ENCODE data around the gene EEF1AKMT3.

The EEF1AKMT3 gene

GRCh38 chr12:57735198-57735855 lies 37.1 kb upstream of the EEF1AKMT3 start:
- DNase-seq (ENCODE audit: low read depth) = no peak

GRCh38 chr12:57735952-57736740 lies 36.3 kb upstream of the EEF1AKMT3 start:
- no peak for DNase-seq (ENCODE audit: low read depth)

DNA sequence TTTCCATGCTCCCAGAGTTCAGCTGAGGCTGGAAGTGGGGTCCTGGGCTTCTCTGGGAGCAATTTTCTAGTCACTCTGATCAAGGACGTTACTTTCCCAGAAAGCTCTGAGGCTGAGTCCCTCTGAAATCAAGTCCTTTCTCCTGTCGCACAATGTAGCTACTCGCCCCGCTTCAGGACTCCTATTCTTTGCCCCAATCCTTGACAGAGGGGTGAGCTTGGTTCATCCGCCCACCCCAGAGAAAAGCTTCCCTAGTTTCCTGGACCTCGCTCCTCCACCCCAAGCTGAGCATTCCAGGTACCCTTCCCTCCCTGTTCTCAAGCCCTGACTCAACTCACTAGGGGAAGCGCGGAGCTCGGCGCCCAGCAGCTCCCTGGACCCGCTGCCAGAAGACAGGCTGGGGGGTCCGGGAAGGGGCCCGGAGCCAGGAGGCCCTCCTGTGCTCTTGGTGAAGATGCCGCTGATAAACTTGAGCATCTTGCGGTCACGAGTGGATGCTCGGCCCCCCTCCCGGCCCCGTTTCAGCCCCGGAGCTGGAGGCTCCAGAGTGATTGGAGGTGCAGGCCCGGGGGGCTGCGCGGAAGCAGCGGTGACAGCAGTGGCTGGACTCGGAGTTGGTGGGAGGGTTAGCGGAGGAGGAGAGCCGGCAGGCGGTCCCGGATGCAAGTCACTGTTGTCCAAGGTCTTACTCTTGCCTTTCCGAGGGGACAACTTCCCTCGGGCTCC lies 35.5 kb upstream of the EEF1AKMT3 start:
- DNase-seq (ENCODE audit: low read depth) = no peak

DNA sequence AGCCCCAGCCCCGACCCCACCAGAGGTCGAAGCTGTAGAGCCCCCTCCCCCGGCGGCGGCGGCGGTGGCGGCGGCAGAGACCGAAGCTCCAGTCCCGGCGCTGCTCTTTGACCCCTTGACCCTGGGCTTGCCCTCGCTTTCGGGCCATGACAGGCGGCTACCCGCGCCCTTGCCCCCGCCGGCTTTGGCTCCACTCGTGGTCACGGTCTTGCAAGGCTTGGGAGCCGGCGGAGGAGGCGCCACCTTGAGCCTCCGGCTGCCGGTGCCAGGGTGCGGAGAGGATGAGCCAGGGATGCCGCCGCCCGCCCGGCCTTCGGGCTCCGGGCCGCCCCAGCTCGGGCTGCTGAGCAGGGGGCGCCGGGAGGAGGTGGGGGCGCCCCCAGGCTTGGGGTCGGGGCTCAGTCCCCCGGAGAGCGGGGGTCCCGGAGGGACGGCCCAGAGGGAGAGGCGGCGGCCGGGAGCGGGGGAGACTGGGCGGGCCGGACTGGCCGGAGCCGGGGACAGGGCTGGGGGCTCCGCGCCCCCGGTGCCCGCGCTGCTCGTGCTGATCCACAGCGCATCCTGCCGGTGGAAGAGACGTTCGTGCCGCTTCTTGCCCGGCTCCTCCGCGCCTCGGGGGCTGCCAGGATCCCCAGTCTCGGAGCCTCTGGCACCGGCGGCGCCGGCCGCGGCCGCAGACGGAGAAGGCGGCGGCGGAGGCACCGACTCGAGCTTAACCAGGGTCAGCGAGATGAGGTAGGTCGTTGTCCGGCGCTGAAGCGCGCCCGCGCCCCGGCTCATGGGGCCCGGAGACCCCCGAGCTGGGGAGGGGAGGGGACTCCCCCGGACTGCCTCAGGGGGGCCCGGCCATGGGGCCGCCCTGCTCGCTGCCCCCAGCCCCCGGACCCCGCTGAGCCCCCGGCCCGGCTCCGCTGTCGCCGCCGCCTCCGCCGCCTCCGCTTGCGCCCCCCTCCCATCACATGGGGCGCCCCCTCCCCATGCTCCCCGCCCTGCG lies 34.6 kb upstream of the EEF1AKMT3 start:
- DNase-seq (ENCODE audit: low read depth) = no peak

- no peak for DNase-seq (ENCODE audit: low read depth)
Observed at GRCh38 chr12:57738661-57739237, 33.7 kb upstream of the EEF1AKMT3 start, which contains the start of gene AGAP2. TSS of gene AGAP2 (minus strand) at chr12:57738742. CDS start at chr12:57738246, 496 bp downstream.

DNA sequence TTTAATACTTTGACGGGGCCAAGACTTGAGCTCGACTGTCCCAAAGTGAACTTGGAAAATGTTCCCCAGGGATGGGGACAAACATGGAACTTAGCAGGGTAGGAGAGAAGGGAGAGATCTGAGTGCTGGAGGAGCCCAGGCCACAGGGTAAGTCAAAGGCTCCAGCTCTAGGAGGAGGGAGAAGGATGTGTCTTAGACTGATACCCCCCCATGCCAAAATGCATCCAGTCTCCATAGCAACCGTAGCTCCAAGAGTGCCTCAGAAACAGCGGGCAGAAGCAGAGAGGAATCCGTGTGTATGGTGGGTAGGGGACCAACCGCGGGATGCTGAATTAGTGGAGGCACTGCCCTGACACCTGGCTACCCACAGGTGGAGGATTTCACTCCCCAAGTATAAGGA lies 33.0 kb upstream of the EEF1AKMT3 start:
- DNase-seq (ENCODE audit: low read depth) = no peak

- DNase-seq (ENCODE audit: low read depth) = no peak
Observed at GRCh38 chr12:57739914-57740538, 32.4 kb upstream of the EEF1AKMT3 start.

DNA sequence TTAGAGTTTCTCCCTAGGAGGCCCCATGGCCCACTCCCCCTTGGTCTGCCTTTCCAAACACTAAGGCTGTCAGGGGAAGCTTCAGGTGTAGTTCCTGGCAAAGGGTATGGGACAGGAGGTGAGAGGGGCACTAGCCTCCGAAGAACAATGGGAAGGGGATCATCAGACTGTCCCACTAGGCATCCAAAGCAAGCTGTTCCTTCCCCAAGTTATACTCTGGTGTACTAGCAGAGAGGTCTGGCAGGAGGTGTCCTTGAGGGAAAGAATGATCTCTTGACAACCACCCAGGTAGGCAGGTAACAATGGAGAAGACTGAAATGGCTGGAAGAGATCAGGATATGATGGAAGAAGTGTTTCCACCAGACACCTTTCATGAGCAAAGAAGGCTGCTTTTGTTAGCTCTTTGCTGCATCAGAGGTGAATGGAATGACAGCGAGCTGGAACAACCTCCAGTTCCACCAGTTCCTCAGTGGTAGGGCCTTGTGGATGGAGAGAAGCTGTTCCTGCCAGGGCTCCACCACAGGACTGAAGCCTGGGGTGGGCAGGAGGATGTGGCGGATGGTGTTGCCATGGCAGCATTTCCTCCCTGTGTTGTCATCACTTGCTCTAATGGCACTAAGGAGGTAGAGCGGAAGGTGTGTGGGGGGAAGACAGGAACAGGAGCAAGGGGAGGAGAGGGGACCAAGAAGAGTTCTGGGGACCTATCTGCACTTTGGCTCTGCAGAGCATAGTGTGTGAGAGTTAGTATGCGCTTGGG lies 31.6 kb upstream of the EEF1AKMT3 start:
- peak; percentile 70 for DNase-seq (ENCODE audit: low read depth)

DNA sequence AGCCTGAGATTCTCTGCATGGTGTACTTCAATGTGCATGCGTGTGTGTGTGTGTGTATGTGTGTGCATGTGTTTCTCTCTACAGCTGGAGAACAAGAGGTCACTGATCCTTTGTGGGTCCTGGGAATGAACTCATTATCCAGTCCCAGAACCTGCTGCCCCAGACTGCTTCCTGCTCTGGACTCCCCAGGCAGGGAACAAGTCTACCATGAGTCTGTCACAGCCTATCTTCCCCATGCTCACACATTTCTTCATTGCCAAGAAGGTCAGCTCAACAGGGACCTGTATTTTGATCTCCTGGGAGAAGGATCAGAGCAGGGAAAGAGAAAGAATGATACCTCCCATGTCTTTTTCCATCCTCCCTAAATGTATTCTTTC lies 31.0 kb upstream of the EEF1AKMT3 start:
- no peak for DNase-seq (ENCODE audit: low read depth)

- DNase-seq (ENCODE audit: low read depth) = peak; percentile 72
Observed at GRCh38 chr12:57741844-57742738, 30.3 kb upstream of the EEF1AKMT3 start.

DNA sequence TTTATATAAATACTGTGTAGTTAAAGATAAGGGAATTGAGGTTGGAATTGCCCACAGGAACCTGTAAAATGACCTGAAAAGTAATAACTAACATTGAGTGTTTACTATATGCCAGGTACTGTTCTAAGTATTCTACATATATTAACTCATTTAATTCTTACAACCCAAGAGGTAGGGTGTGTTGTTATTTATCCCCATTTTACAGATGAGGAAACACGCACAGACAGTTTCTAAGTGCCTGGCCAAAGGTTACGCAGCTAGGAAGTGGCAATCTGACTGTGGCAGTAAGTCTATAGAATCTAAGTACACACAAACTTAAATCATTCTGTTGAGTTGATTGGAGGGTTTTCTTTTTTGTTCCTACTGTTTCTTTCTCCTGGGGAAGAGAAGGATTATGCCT lies 28.6 kb upstream of the EEF1AKMT3 start:
- no peak for DNase-seq (ENCODE audit: low read depth)

- peak; percentile 51 for DNase-seq (ENCODE audit: low read depth)
Observed at GRCh38 chr12:57744194-57744776, 28.1 kb upstream of the EEF1AKMT3 start.

GRCh38 chr12:57744777-57745484 lies 27.5 kb upstream of the EEF1AKMT3 start, which contains the start of gene TSPAN31:
TSS of gene TSPAN31 (plus strand) at chr12:57745039. CDS start at chr12:57745155, 116 bp downstream.
- DNase-seq (ENCODE audit: low read depth) = peak; percentile 93

- DNase-seq (ENCODE audit: low read depth) = no peak
Observed at GRCh38 chr12:57745485-57745881, 26.9 kb upstream of the EEF1AKMT3 start.

DNA sequence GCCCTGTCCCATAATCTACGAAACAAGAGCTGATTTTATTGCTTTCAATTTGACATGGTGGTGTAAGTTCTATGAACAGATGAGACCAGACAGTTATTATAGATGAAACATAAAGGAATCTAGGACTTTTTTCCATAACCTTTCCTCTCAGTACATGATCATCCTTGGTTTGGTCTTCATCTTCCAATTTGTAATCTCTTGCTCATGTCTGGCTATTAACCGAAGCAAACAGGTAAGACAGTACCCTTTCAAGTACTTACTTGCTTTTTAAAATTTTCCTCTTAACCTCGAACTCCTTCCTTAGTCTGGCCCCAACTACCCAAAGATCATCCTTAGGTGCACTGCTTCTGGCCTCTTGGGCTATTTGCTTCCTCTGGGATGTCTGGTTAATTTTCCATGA lies 26.4 kb upstream of the EEF1AKMT3 start:
- no peak for DNase-seq (ENCODE audit: low read depth)

DNA sequence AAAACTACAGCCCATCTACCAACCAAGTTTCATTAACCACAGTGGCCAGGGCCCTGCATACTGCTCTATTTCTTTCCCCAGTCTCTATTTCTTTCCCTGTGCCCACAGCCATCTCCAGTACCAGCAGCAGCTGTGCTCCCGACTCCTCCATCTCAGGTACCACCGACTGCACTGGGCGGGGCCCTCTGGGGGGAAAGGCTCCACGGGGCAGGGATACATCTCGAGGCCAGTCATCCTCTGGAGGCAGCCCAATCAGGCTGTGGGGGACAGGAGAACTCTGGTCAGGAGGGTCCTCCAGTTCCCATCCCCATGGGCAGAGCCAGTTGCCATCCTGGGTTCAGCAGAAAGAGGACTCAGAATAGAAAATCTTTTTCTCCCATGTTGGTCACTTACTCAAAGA lies 23.4 kb upstream of the EEF1AKMT3 start:
- no peak for DNase-seq (ENCODE audit: low read depth)

DNA sequence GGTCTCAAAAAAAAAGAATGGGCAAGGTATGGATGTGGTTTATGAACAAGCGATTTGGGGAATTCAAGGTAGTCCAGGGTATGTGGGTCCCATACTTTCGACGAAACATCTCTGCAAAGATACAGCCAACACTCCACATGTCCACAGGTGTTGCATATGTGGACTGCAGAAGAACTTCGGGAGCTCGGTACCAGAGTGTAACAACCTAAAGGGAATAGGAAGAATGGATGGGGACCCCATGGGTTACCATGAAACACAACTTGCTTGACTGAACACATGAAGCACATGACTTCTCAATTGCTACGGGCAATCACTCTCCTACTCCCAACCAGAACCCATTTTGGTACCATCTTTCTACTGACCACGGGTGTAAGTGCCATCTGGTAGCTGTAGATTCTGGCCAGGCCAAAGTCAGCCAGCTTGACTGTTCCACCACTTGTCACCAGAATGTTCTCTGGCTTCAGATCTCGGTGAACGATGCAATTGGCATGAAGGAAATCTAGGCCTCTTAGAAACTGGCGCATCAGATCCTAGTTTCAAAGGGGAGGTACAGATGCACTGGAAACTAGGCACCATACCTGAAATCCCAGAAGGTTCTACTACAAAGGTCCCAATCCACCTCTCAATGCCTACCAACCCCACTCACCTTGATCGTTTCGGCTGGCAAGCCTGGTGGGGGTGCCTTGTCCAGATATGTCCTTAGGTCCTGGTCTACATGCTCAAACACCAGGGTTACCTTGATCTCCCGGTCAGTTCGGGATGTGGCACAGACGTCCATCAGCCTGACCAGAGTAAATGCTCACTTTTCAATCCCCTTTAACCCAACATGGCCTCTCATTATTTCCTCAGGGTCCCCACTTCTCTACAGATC lies 21.6 kb upstream of the EEF1AKMT3 start:
- no peak for DNase-seq (ENCODE audit: low read depth)

Measured in stimulated activated CD4-positive, alpha-beta T cell treated with anti-CD3 and anti-CD28 coated beads, Interleukin-2, amount 100 ng/mL, for 4 hours (primary cell).